Heart left ventricle (tissue), 16 donors: ENCODE data around the gene SND1. TPM values are rescaled to one million over a fixed set of nuclear protein-coding genes. Genes with fewer than 3 reads are reported as not detected.

ENCODE experiments used
- ATAC-seq, 4 donors: fragments of 200-7000 bp; cut with Tn5 transposase; one replicate each; pipeline ENCODE4 v1.9.1; 2020 to 2022; ENCODE audit warnings: moderate library complexity in 4 of 4, mild to moderate bottlenecking in 3 of 4, moderate number of reproducible peaks in 1 of 4
- DNase-seq, 5 donors: peaks; one replicate each; pipeline ENCODE4 v3.0.0-alpha.2; 2020
- H3K27ac ChIP-seq, 12 donors: fragments of 200-600 bp; sonication (generic) in 4 of 12; one replicate each; pipeline versions ENCODE4 v1.5.0 to v1.8.0; 2016 to 2022; ENCODE audit warnings: mild to moderate bottlenecking in 2 of 12
- H3K27me3 ChIP-seq, 9 donors: fragments of 200-600 bp; sonication (generic) in 2 of 9; one replicate each; pipeline versions ENCODE4 v1.5.1 to v1.8.0; 2016 to 2022; ENCODE audit warnings: mild to moderate bottlenecking in 3 of 9
- H3K36me3 ChIP-seq, 9 donors: fragments of 200-600 bp; sonication (generic) in 2 of 9; one replicate each; pipeline versions ENCODE4 v1.5.0 to v1.8.0; 2018 to 2022; ENCODE audit warnings: mild to moderate bottlenecking in 2 of 9
- H3K4me1 ChIP-seq, 12 donors: fragments of 200-600 bp; sonication (generic) in 4 of 12; one replicate each; pipeline versions ENCODE4 v1.5.0 to v1.8.0; 2016 to 2022; ENCODE audit warnings: mild to moderate bottlenecking in 3 of 12
- H3K4me3 ChIP-seq, 12 donors: fragments of 200-600 bp; sonication (generic) in 4 of 12; one replicate each; pipeline versions ENCODE4 v1.5.0 to v1.8.0; 2017 to 2022; ENCODE audit warnings: mild to moderate bottlenecking in 9 of 12, moderate library complexity in 4 of 12
- H3K9me3 ChIP-seq, 12 donors: fragments of 200-600 bp; sonication (generic) in 4 of 12; one replicate each; pipeline versions ENCODE4 v1.5.0 to v1.8.0; 2016 to 2022; ENCODE audit warnings: mild to moderate bottlenecking in 1 of 12
- POLR2A ChIP-seq, 2 donors: fragments of 450-650 bp; IDR thresholded peaks; one replicate each; pipeline ENCODE4 v1.6.1; 2017; ENCODE audit warnings: antibody characterized with exemption in 2 of 2, mild to moderate bottlenecking in 2 of 2, moderate library complexity in 2 of 2
- WGBS, 4 donors: extraction: QIAGEN DNeasy Blood & Tissue Kit in 2 of 4; methylation state at CpG; one replicate each; pipeline versions ENCODE4 v1.1.5 to v1.1.7; 2013 to 2018; 5-methylcytosine and 5-hydroxymethylcytosine counted together
- intact Hi-C, 10 donors: fragments of 100-400 bp; cut with DNase I; formaldehyde crosslinking; loops; one replicate each; pipeline versions ENCODE4 v1.11.1 to v1.14.2; 2022
- polyA plus RNA-seq, 2 donors: library from polyadenylated mRNA; stranded (reverse); fragments of 200-250 nt; gene quantifications; one replicate each; pipeline ENCODE4 v1.2.3, GENCODE V29; 2013
- total RNA-seq, 9 donors: library from RNA; depleted of rRNA in 2 of 9; stranded (reverse); fragments of >200 nt in 2 of 9; fragmentation: NEBNext Ultra II Directional in 3 of 9; extraction: Animal tissue kit (Norgen Biotek cat#: 25700) in 3 of 9; gene quantifications; one replicate each; pipeline versions ENCODE4 v1.1.0 to v1.2.4, GENCODE V29; 2016 to 2023
- TF ChIP-seq, protein P1 (sequence below), 12 donors: fragments of 200-600 bp; sonication (generic) in 4 of 12; IDR thresholded peaks; one replicate each; pipeline versions ENCODE4 v1.5.0 to v1.8.0; 2018 to 2022; ENCODE audit warnings: antibody characterized with exemption in 12 of 12, mild to moderate bottlenecking in 5 of 12
- donor health status: ischemic (EF 13 %, LVEDD 7.1; RV severe dilation, severe dysfunction).
- donor health status: healthy with polysubstance abuse.
- donor health status: DM: no; HTN: yes; CAD: no.
- donor health status: DM: no; HTN: no; CAD: no.
- donor health status: ischemic (EF 25% LVEDD 6.9; RV normal size, moderate dysfunction).
- donor health status: ischemic (EF 25% LVEDD 5.7; RV mildly dilated, moderate dysfunction).
- donor health status: healthy.
- donor health status: DM: yes; HTN: yes; CAD: no.
- donor health status: ischemic (EF 35%, LVEDD 5.7; RV mildly dilated, moderate dysfunction).
- donor health status: nonischemic (EF 11% LVEDD 7.7; RV severe dilation, severe dysfunction).
- donor health status: DM: yes; HTN: yes; CAD: no.
- donor health status: PGD.
- donor health status: ischemic (EF 29% LVEDD 5.4; RV normal size, mild dysfunction).
- donor health status: nonischemic (EF 23%, LVEDD 6.1; RV moderate dilation, normal function).

SND1 gene
- total and polyA plus RNA-seq, 11 donors, result 45.6 to 115 (median 76.3) TPM

DNA sequence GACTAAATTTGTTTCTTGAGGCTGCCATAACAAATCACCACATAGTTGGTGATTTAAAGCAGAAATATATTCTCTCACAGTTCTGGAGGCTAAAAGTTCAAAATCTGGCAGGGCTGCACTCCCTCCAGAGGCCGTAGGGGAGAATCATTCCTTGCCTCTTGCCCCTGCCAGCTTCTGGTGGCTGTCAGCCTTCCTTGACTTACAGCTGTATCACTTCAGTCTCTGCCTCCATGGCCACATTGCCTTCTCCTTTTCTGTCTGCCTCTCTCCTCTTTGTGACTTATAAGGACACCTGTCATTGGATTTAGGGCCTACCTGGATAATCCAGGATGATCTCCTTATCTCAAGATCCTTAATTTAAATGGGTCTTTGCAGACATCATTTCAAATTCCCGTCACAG lies 385.1 kb downstream of the SND1 start:
- no peak for DNase-seq
- no peak overlapping the region for H3K4me3 ChIP-seq
- peaks cover 0 to 20% (median 6%) of the 10 kb centered on the region in 12 donors for H3K4me1 ChIP-seq
- H3K27ac ChIP-seq, result no peak overlapping the region
- no peak for TF ChIP-seq POLR2A (IDR thresholded peaks at IDR 0.05)
- TF ChIP-seq, protein P1, sequence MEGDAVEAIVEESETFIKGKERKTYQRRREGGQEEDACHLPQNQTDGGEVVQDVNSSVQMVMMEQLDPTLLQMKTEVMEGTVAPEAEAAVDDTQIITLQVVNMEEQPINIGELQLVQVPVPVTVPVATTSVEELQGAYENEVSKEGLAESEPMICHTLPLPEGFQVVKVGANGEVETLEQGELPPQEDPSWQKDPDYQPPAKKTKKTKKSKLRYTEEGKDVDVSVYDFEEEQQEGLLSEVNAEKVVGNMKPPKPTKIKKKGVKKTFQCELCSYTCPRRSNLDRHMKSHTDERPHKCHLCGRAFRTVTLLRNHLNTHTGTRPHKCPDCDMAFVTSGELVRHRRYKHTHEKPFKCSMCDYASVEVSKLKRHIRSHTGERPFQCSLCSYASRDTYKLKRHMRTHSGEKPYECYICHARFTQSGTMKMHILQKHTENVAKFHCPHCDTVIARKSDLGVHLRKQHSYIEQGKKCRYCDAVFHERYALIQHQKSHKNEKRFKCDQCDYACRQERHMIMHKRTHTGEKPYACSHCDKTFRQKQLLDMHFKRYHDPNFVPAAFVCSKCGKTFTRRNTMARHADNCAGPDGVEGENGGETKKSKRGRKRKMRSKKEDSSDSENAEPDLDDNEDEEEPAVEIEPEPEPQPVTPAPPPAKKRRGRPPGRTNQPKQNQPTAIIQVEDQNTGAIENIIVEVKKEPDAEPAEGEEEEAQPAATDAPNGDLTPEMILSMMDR (IDR thresholded peaks at IDR 0.05), result no peak
- ATAC-seq, result no peak
- intact Hi-C loops, result loop anchor here in 7 of 10 donors (2.0 to 10.0 kb wide), 7 partner anchors 165 to 332 kb away; no protein-coding TSS in a partner anchor
- no peaks in the 10 kb centered on the region for H3K27me3 ChIP-seq
- no peaks in the 10 kb centered on the region for H3K9me3 ChIP-seq
- WGBS, 4 donors, result 89 to 99% (median 96%) methylated on average over 2 of the region's 2 CpGs
- peaks cover 0 to 1% (median 0%) of the 10 kb centered on the region in 9 donors for H3K36me3 ChIP-seq

- no peak overlapping the region for H3K4me3 ChIP-seq
- peaks cover 0 to 11% (median 0%) of the 10 kb centered on the region in 9 donors for H3K36me3 ChIP-seq
- no peaks in the 10 kb centered on the region for H3K27me3 ChIP-seq
- TF ChIP-seq POLR2A (IDR thresholded peaks at IDR 0.05), result no peak
- peaks cover 0 to 13% (median under 1%) of the 10 kb centered on the region in 12 donors for H3K4me1 ChIP-seq
- intact Hi-C loops, result loop anchor here in 7 of 10 donors (2.0 to 10.0 kb wide), 7 partner anchors 164 to 333 kb away; no protein-coding TSS in a partner anchor
- no peak overlapping the region for H3K27ac ChIP-seq
- DNase-seq (no peak), ATAC-seq (no peak)
- no peaks in the 10 kb centered on the region for H3K9me3 ChIP-seq
- 96 to 98% (median 97%) methylated on average over 8 of the region's 8 CpGs for WGBS, 4 donors
Observed at GRCh38 chr7:128037880-128038619, 386.1 kb downstream of the SND1 start.

DNA sequence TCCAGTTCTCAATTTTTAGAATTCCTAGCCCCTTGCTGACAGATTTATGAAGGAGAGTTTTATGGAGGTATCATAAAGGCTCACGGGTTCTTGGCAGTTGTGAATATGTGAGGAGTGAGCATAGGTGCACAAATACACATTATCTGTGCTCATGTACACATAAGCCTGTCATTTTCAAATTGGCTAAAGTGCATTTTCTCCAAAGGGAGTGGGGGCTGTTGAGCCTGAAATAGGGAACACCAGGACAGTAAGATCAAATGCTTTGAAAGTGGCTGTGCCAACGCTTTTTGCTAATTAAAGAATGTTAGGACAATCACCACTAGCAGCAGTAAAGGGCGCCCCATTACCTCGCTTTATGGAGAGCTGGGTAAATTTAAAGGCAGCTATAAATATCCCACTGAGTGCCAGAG lies 387.6 kb downstream of the SND1 start:
- TF ChIP-seq POLR2A (IDR thresholded peaks at IDR 0.05), result no peak
- TF ChIP-seq, protein P1 (IDR thresholded peaks at IDR 0.05), result no peak
- Histone ChIP-seq H3K36me3 (peaks cover 0 to 12% (median 0%) of the 10 kb centered on the region in 9 donors), H3K27ac (no peak overlapping the region), H3K27me3 (no peaks in the 10 kb centered on the region), H3K4me3 (no peak overlapping the region), H3K4me1 (peaks cover 0 to 12% (median 0%) of the 10 kb centered on the region in 12 donors), H3K9me3 (no peaks in the 10 kb centered on the region)
- 89 to 95% (median 93%) methylated on average over 4 of the region's 4 CpGs for WGBS, 4 donors
- DNase-seq (no peak), ATAC-seq (no peak)
- intact Hi-C loops, result loop anchor here in 7 of 10 donors (5.0 to 10.0 kb wide), 6 partner anchors 163 to 335 kb away; no protein-coding TSS in a partner anchor

DNA sequence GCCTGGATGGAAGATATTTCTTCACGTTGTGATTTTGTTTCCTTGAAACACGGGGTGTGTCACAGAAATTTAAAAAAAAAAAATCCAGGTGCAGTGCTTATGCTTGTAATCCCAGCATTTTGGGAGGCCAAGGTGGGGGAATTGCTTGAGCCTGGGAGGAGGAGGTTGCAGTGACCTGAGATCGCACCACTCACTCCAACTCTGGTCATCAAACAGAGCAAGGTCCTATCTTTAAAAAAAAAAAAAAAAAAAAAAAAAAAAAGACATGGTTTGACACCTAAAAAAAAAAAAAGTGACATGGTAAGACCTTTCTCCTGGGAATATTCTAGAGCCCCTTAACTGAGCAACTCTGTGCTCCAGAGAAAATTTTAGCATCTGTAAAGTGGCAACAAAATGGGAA lies 388.2 kb downstream of the SND1 start:
- Histone ChIP-seq H3K9me3 (no peaks in the 10 kb centered on the region), H3K36me3 (peaks cover 0 to 12% (median 0%) of the 10 kb centered on the region in 9 donors), H3K4me1 (peaks cover 0 to 8% (median 0%) of the 10 kb centered on the region in 12 donors), H3K4me3 (no peak overlapping the region), H3K27me3 (no peaks in the 10 kb centered on the region), H3K27ac (no peak overlapping the region)
- TF ChIP-seq POLR2A (IDR thresholded peaks at IDR 0.05), result no peak
- TF ChIP-seq, protein P1 (IDR thresholded peaks at IDR 0.05), result no peak
- WGBS, 4 donors, result 86 to 90% (median 88%) methylated on average over 3 of the region's 3 CpGs
- DNase-seq (no peak), ATAC-seq (no peak)
- intact Hi-C loops, result no loop called here
